Type B pancreatic cell (in vitro differentiated cells): Measurements from ENCODE around the gene WIZ. TPM values are rescaled to one million over a fixed set of nuclear protein-coding genes. Genes with fewer than 3 reads are reported as not detected.

Experiments
- DNase-seq: peaks from one replicate; pipeline ENCODE4 v3.0.0; 2021; ENCODE audit warnings: mixed read lengths; ENCODE audit not compliant: unreplicated experiment; ENCODE audit errors: extremely low spot score
- H3K27ac Mint-ChIP-seq: 2 replicates; pipeline ENCODE4 v1.8.0; 2021; ENCODE audit warnings: mild to moderate bottlenecking, mixed read lengths
- H3K27me3 Mint-ChIP-seq: 2 replicates; pipeline ENCODE4 v1.8.0; 2021; ENCODE audit warnings: mixed read lengths
- H3K36me3 Mint-ChIP-seq: 2 replicates; pipeline ENCODE4 v1.8.0; 2021; ENCODE audit warnings: mixed read lengths
- H3K4me1 Mint-ChIP-seq: one replicate; pipeline ENCODE4 v1.8.0; 2021; ENCODE audit warnings: mixed read lengths; ENCODE audit not compliant: unreplicated experiment
- H3K4me3 Mint-ChIP-seq: 2 replicates; pipeline ENCODE4 v1.8.0; 2021; ENCODE audit warnings: mild to moderate bottlenecking, mixed read lengths
- H3K9me3 Mint-ChIP-seq: 2 replicates; pipeline ENCODE4 v1.8.0; 2021; ENCODE audit warnings: mixed read lengths
- total RNA-seq: library from RNA; stranded (reverse); gene quantifications from 2 replicates; pipeline ENCODE4 v1.2.1, GENCODE V29; 2021; ENCODE audit warnings: low replicate concordance
- TF ChIP-seq, protein P1 (sequence below): fragments of 200-600 bp; sonication (generic); conservative IDR thresholded peaks from 2 replicates; pipeline ENCODE4 v1.5.0; 2021; ENCODE audit warnings: antibody characterized with exemption, mild to moderate bottlenecking

WIZ gene
- total RNA-seq, 1 donor from 2014 or later: 45.8 TPM

DNA sequence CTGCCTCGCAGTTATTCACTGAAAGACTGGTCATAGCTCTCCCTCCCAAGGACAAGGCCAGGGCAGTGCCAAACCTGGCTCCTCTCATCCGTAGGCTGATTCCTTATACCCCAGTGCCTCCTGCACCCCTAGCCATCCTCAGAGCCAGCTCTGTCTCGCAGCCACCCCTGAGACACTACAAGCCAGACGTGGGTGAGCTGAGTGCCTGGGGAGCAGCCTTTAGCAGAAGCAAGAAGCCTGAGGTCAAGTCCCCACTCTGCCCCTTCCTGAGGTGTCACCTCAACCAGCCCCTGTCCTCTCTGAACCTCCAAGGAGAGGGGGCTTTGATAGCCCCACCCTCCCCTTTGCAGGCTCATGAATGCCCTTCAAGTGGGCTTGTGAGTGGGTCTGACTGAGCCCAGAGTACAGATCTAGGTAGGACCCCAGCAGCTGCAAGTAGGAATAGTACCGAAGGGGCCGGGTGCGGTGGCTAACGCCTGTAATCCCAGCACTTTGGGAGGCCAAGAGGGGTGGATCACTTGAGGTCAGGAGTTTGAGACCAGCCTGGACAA lies 16.2 kb downstream of the WIZ start:
- TF ChIP-seq, protein P1, sequence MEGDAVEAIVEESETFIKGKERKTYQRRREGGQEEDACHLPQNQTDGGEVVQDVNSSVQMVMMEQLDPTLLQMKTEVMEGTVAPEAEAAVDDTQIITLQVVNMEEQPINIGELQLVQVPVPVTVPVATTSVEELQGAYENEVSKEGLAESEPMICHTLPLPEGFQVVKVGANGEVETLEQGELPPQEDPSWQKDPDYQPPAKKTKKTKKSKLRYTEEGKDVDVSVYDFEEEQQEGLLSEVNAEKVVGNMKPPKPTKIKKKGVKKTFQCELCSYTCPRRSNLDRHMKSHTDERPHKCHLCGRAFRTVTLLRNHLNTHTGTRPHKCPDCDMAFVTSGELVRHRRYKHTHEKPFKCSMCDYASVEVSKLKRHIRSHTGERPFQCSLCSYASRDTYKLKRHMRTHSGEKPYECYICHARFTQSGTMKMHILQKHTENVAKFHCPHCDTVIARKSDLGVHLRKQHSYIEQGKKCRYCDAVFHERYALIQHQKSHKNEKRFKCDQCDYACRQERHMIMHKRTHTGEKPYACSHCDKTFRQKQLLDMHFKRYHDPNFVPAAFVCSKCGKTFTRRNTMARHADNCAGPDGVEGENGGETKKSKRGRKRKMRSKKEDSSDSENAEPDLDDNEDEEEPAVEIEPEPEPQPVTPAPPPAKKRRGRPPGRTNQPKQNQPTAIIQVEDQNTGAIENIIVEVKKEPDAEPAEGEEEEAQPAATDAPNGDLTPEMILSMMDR: no peak
- DNase-seq: no peak
- Mint-ChIP-seq H3K9me3 (no peaks in the 10 kb centered on the region), H3K36me3 (no peaks in the 10 kb centered on the region), H3K4me1 (peaks cover 12% of the 10 kb centered on the region), H3K27me3 (no peaks in the 10 kb centered on the region), H3K4me3 (peak overlapping the region; percentile 99), H3K27ac (peak overlapping the region; percentile 99)

DNA sequence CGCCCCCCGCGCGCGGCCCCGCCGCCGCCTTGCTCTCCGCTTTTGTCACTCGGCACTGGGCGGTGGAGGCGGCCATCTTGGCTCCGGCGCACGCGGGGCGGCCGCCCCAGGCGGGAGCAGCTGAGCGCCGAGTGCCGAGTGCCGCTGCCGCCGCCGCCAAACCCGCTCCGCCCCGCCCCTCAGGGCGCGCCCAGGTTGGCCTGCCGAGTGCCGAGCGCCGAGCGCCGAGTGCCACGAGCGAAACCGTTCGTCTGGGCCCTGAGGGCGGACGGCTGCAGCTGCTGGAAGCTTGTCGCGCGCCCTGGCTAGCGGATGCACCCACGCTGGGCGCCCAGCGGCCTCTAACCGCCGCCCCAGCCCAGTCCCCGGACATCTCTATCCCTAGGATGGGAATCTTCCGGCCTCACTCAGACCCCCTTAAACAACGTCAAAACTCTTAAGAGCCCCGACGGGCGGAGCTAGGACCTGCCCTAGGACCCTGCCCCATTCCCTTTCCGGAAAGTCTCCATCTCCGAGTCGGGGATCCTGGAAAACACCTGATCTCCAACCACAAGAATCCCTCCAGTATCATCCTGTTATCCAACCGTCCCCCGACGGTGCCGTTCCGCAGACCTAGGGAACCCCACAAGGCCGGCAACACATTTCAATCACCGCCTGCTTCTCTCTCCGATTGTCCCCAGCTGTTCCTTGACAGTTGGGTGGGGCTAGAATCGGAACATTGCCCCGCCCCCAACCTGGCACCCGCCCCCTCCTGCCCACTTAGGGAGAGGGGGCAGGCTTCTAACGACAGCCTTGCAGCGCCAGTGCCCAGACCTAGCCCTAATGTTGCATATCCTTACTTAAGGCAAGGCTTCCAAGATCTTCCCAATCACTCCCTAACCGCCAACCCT lies 16.9 kb downstream of the WIZ start:
- Mint-ChIP-seq H3K4me1 (peaks cover 12% of the 10 kb centered on the region), H3K27me3 (no peaks in the 10 kb centered on the region), H3K4me3 (peak overlapping the region; percentile 99), H3K9me3 (no peaks in the 10 kb centered on the region), H3K36me3 (no peaks in the 10 kb centered on the region), H3K27ac (peak overlapping the region; percentile 99)
- TF ChIP-seq, protein P1: no peak
- peak; percentile 95 for DNase-seq

DNA sequence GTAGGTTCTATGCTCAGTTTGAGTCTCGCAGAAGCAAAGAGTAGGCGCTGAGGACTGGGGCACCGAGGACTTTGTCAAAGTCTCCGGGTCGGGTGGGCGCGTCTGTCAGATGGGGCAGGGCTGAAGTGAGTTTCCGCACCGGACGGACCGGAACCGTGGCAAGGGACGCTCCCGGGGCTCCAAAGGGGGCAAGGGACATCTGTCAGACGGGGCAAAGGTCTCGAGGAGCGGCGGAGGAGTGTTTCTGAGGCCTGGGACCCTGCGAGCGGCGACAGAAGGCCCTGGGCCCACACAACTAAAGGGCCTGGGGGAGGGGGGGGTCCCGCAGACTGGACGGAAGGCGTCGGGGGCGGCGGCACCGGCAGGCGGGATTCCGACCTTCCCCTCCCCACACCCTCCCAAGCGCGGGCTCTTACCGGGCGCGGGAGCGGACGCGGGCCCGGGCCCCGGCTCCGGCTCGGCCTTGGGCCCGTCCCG lies 17.7 kb downstream of the WIZ start:
- no peaks in the 10 kb centered on the region for H3K9me3 Mint-ChIP-seq
- H3K27me3 Mint-ChIP-seq: no peaks in the 10 kb centered on the region
- TF ChIP-seq, protein P1: no peak
- peak overlapping the region; percentile 97 for H3K27ac Mint-ChIP-seq
- H3K36me3 Mint-ChIP-seq: no peaks in the 10 kb centered on the region
- peak overlapping the region; percentile 98 for H3K4me3 Mint-ChIP-seq
- DNase-seq: no peak
- H3K4me1 Mint-ChIP-seq: peaks cover 12% of the 10 kb centered on the region

DNA sequence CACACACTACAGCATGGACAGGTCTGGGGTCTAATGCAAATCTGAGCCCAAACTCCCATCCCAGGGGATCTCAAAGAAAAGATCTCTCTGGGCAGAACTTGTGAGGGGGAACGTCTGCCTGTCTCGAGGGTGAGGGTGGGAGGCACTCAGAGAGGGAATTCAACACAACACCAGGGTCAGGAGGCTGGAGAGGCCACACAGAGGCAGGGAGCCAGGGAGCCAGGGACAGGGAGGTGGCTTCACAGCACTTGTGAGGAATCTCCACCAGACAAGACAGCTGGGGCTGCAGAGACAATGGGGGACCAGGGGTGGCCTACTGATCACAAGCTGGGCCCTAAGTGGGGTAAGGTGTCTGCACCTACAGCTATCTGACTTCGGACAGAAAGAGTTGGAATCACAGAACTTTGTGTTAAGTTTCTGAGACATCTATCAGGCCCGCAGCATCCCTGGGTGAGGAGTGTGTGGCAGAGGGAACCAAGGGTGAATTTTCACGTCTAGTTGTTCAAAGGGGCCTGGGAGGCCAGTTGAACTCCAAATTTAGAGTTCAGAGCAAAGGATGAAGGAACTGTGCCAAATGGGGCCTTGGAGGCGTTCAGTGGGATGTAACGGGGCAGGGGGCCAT lies 18.2 kb downstream of the WIZ start:
- peaks cover 12% of the 10 kb centered on the region for H3K4me1 Mint-ChIP-seq
- no peaks in the 10 kb centered on the region for H3K9me3 Mint-ChIP-seq
- peaks cover 2% of the 10 kb centered on the region for H3K36me3 Mint-ChIP-seq
- DNase-seq: no peak
- H3K4me3 Mint-ChIP-seq: peak overlapping the region; percentile 98
- no peaks in the 10 kb centered on the region for H3K27me3 Mint-ChIP-seq
- TF ChIP-seq, protein P1: no peak
- peak overlapping the region; percentile 97 for H3K27ac Mint-ChIP-seq

DNA sequence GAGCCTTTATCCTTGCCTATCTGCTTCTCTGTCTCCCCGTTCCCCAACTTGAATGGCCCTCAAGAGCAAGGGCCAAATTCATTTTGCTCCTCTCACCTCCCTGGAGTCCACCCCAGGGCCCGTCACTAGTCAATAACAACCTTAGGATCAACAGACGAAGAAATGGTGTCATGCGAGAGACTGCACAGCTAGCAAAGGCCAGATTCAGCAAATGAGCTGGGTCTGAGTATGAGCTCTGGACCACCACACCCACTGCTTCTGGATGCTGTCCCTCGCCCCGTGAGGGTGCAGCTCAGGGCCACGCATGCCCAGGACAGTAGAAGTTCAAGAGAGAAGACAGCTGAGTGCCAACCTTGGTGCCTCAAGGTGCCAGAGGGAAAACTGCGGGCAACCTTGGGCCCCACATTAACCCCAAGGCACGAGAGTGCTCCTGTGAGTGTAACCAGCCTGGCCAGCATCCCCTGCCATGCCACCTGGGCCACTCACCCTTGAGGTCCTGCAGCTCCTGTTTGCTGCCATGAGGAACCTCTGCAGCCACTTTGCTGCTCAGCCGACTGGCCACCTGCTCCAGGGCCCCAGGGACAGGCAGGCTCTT lies 19.1 kb downstream of the WIZ start:
- Mint-ChIP-seq H3K4me3 (peak overlapping the region; percentile 98), H3K9me3 (no peaks in the 10 kb centered on the region), H3K27me3 (no peaks in the 10 kb centered on the region), H3K27ac (peak overlapping the region; percentile 24), H3K36me3 (peaks cover 10% of the 10 kb centered on the region), H3K4me1 (peaks cover 12% of the 10 kb centered on the region)
- TF ChIP-seq, protein P1: no peak
- no peak for DNase-seq
